ENCODE results near the gene HUNK.

The HUNK gene

GRCh38 chr21:31873275-31873695 is 465 bp downstream of the HUNK start:
- H3K4me1 ChIP-seq (ENCODE audit: control insufficient read depth, low read length), result peaks cover 15% of the 10 kb centered on the region
- peaks cover 29% of the 10 kb centered on the region for H3K27me3 ChIP-seq (ENCODE audit: control insufficient read depth, low read length)
- H3K79me2 ChIP-seq (ENCODE audit: control insufficient read depth, low read length), result peaks cover 8% of the 10 kb centered on the region
- no peaks in the 10 kb centered on the region for H3K9me2 ChIP-seq (replicated peaks; ENCODE audit: control insufficient read depth, low read length)
- peak overlapping the region; percentile 79 for H3K4me2 ChIP-seq (ENCODE audit: low read length)
- peak overlapping the region; percentile 74 for H3K4me3 ChIP-seq (ENCODE audit: low read length)
- H4K20me1 ChIP-seq (ENCODE audit: control insufficient read depth, insufficient read depth, low read depth, low read length), result peaks cover 3% of the 10 kb centered on the region; the same call in 1 of the 2 replicates
- no peaks in the 10 kb centered on the region for H3K9me3 ChIP-seq (ENCODE audit: control insufficient read depth, insufficient read depth, low read length)
- no peak for TF ChIP-seq EZH2phosphoT487 (IDR thresholded peaks at IDR 0.05; ENCODE audit: borderline replicate concordance, low read length)
- TF ChIP-seq CTCF (IDR thresholded peaks at IDR 0.05; ENCODE audit: low read depth, low read length, poor library complexity, severe bottlenecking), result no peak
- peak overlapping the region; percentile 27; the same call in 1 of the 2 replicates for H3K27ac ChIP-seq (ENCODE audit: low read depth, low read length)
- H3K36me3 ChIP-seq (ENCODE audit: control insufficient read depth, low read length), result no peaks in the 10 kb centered on the region
- no peaks in the 10 kb centered on the region for H3F3A ChIP-seq (ENCODE audit: control insufficient read depth, insufficient read depth)

GRCh38 chr21:31873696-31874599 is 1.1 kb downstream of the HUNK start:
- no peaks in the 10 kb centered on the region for H3F3A ChIP-seq (ENCODE audit: control insufficient read depth, insufficient read depth)
- no peaks in the 10 kb centered on the region for H3K9me3 ChIP-seq (ENCODE audit: control insufficient read depth, insufficient read depth, low read length)
- peak overlapping the region; percentile 79 for H3K4me2 ChIP-seq (ENCODE audit: low read length)
- peaks cover 15% of the 10 kb centered on the region for H3K4me1 ChIP-seq (ENCODE audit: control insufficient read depth, low read length)
- no peak overlapping the region for H3K27ac ChIP-seq (ENCODE audit: low read depth, low read length)
- no peaks in the 10 kb centered on the region for H3K9me2 ChIP-seq (replicated peaks; ENCODE audit: control insufficient read depth, low read length)
- H3K79me2 ChIP-seq (ENCODE audit: control insufficient read depth, low read length), result peaks cover 8% of the 10 kb centered on the region
- peaks cover 3% of the 10 kb centered on the region; the same call in 1 of the 2 replicates for H4K20me1 ChIP-seq (ENCODE audit: control insufficient read depth, insufficient read depth, low read depth, low read length)
- peaks cover 28% of the 10 kb centered on the region for H3K27me3 ChIP-seq (ENCODE audit: control insufficient read depth, low read length)
- TF ChIP-seq CTCF (IDR thresholded peaks at IDR 0.05; ENCODE audit: low read depth, low read length, poor library complexity, severe bottlenecking) (peak; percentile 78), EZH2phosphoT487 (IDR thresholded peaks at IDR 0.05; ENCODE audit: borderline replicate concordance, low read length) (no peak)
- H3K36me3 ChIP-seq (ENCODE audit: control insufficient read depth, low read length), result no peaks in the 10 kb centered on the region
- peak overlapping the region; percentile 74 for H3K4me3 ChIP-seq (ENCODE audit: low read length)

DNA sequence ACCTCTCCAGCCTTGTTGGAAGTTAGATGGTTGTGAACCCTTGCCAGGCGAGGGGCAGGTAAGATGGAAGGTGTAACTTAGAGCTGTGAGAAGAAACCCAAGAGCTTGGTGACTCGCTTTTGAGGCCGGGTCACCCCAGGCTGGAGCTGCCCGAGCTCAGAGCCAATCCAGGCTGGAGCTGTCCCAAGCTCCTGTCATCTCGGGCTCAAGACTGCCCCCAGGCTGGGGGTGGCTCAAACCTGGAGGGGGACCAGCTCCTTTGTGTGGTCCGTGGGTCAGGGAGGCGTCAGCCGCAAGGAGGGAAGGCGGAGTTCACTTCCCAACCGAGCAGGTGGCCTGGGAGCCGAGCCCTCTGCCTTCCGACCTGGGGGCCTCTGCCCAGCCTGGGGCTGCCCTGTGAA is 2.0 kb downstream of the HUNK start:
- Histone ChIP-seq H3K9me3 (ENCODE audit: control insufficient read depth, insufficient read depth, low read length) (no peaks in the 10 kb centered on the region), H3K36me3 (ENCODE audit: control insufficient read depth, low read length) (no peaks in the 10 kb centered on the region), H3K4me3 (ENCODE audit: low read length) (peak overlapping the region; percentile 74), H3F3A (ENCODE audit: control insufficient read depth, insufficient read depth) (no peaks in the 10 kb centered on the region), H3K4me2 (ENCODE audit: low read length) (peak overlapping the region; percentile 79), H3K9me2 (replicated peaks; ENCODE audit: control insufficient read depth, low read length) (no peaks in the 10 kb centered on the region), H3K27ac (ENCODE audit: low read depth, low read length) (no peak overlapping the region), H3K79me2 (ENCODE audit: control insufficient read depth, low read length) (peaks cover 8% of the 10 kb centered on the region), H4K20me1 (ENCODE audit: control insufficient read depth, insufficient read depth, low read depth, low read length) (peaks cover 3% of the 10 kb centered on the region; the same call in 1 of the 2 replicates), H3K4me1 (ENCODE audit: control insufficient read depth, low read length) (peaks cover 15% of the 10 kb centered on the region), H3K27me3 (ENCODE audit: control insufficient read depth, low read length) (peaks cover 19% of the 10 kb centered on the region)
- no peak for TF ChIP-seq EZH2phosphoT487 (IDR thresholded peaks at IDR 0.05; ENCODE audit: borderline replicate concordance, low read length)
- no peak for TF ChIP-seq CTCF (IDR thresholded peaks at IDR 0.05; ENCODE audit: low read depth, low read length, poor library complexity, severe bottlenecking)

All from DOHH2 (cell line).